GM23248 (cell line): Measurements from ENCODE around the gene PDX1.

Experiments used
- EZH2 ChIP-seq: fragments of 200-600 bp; sonication (generic); IDR thresholded peaks from 2 replicates; pipeline ENCODE4 v1.6.1; 2018; ENCODE audit warnings: antibody characterized with exemption, mild to moderate bottlenecking; ENCODE audit not compliant: insufficient read depth, poor library complexity, severe bottlenecking
- EZH2phosphoT487 ChIP-seq: fragments of 200-600 bp; sonication (generic); IDR thresholded peaks from 2 replicates; pipeline ENCODE4 v1.6.1; 2018; ENCODE audit warnings: antibody characterized with exemption, moderate library complexity, mild to moderate bottlenecking, low read depth; ENCODE audit not compliant: insufficient read depth

GRCh38 chr13:27907121-27907787 is 12.5 kb upstream of the PDX1 start:
- TF ChIP-seq EZH2 (no peak), EZH2phosphoT487 (no peak)
